ENCODE results near the gene DNAH3.
A peak's percentile ranks its signal among the peaks of the same experiment; 100 is the strongest.

The DNAH3 gene

GRCh38 chr16:20899477-20900298, 251.0 kb downstream of the DNAH3 start:
- Histone ChIP-seq H3K4me1 (ENCODE audit: insufficient read depth, low read length) (peaks cover 13% of the 10 kb centered on the region; the same call in 1 of the 2 replicates), H3K36me3 (ENCODE audit: insufficient read depth, low read depth, low read length) (peaks cover 36% of the 10 kb centered on the region), H3K9ac (ENCODE audit: low read depth, low read length) (peak overlapping the region; percentile 87), H3K27me3 (ENCODE audit: insufficient read depth, low read length) (no peaks in the 10 kb centered on the region), H3K9me3 (ENCODE audit: insufficient read depth, low read depth, low read length) (no peaks in the 10 kb centered on the region), H3K4me3 (ENCODE audit: low read length) (peak overlapping the region; percentile 93), H3K27ac (ENCODE audit: low read length) (no peak overlapping the region)

- Histone ChIP-seq H3K4me3 (ENCODE audit: low read length) (peak overlapping the region; percentile 93), H3K27me3 (ENCODE audit: insufficient read depth, low read length) (no peaks in the 10 kb centered on the region), H3K36me3 (ENCODE audit: insufficient read depth, low read depth, low read length) (peaks cover 39% of the 10 kb centered on the region), H3K9ac (ENCODE audit: low read depth, low read length) (peak overlapping the region; percentile 87; the same call in 1 of the 2 replicates), H3K4me1 (ENCODE audit: insufficient read depth, low read length) (peaks cover 13% of the 10 kb centered on the region; the same call in 1 of the 2 replicates), H3K27ac (ENCODE audit: low read length) (no peak overlapping the region), H3K9me3 (ENCODE audit: insufficient read depth, low read depth, low read length) (no peaks in the 10 kb centered on the region)
These were observed 251.6 kb downstream of the DNAH3 start for GRCh38 chr16:20899071-20899470.

- Histone ChIP-seq H3K4me3 (ENCODE audit: low read length) (no peak overlapping the region), H3K9me3 (ENCODE audit: insufficient read depth, low read depth, low read length) (no peaks in the 10 kb centered on the region), H3K27me3 (ENCODE audit: insufficient read depth, low read length) (no peaks in the 10 kb centered on the region), H3K27ac (ENCODE audit: low read length) (no peak overlapping the region), H3K36me3 (ENCODE audit: insufficient read depth, low read depth, low read length) (peaks cover 32% of the 10 kb centered on the region), H3K4me1 (ENCODE audit: insufficient read depth, low read length) (peaks cover 13% of the 10 kb centered on the region; the same call in 1 of the 2 replicates), H3K9ac (ENCODE audit: low read depth, low read length) (peak overlapping the region; percentile 34; the same call in 1 of the 2 replicates)
These were observed 252.7 kb downstream of the DNAH3 start for GRCh38 chr16:20897922-20898321.

- Histone ChIP-seq H3K36me3 (ENCODE audit: insufficient read depth, low read depth, low read length) (peaks cover 38% of the 10 kb centered on the region), H3K4me3 (ENCODE audit: low read length) (no peak overlapping the region)
These were observed 253.3 kb downstream of the DNAH3 start for GRCh38 chr16:20897253-20897897.

GRCh38 chr16:20894388-20894787, 256.3 kb downstream of the DNAH3 start:
- Histone ChIP-seq H3K4me3 (ENCODE audit: low read length) (no peak overlapping the region), H3K4me1 (ENCODE audit: insufficient read depth, low read length) (peaks cover 18% of the 10 kb centered on the region; the same call in 1 of the 2 replicates), H3K9ac (ENCODE audit: low read depth, low read length) (no peak overlapping the region), H3K27me3 (ENCODE audit: insufficient read depth, low read length) (no peaks in the 10 kb centered on the region), H3K27ac (ENCODE audit: low read length) (no peak overlapping the region), H3K36me3 (ENCODE audit: insufficient read depth, low read depth, low read length) (peaks cover 41% of the 10 kb centered on the region), H3K9me3 (ENCODE audit: insufficient read depth, low read depth, low read length) (no peaks in the 10 kb centered on the region)

More at GRCh38 chr16:20897253-20897897, 253.3 kb downstream of the DNAH3 start:
- no peaks in the 10 kb centered on the region for H3K27me3 ChIP-seq (ENCODE audit: insufficient read depth, low read length)
- peaks cover 13% of the 10 kb centered on the region; the same call in 1 of the 2 replicates for H3K4me1 ChIP-seq (ENCODE audit: insufficient read depth, low read length)
- no peak overlapping the region for H3K9ac ChIP-seq (ENCODE audit: low read depth, low read length)
- H3K9me3 ChIP-seq (ENCODE audit: insufficient read depth, low read depth, low read length): no peaks in the 10 kb centered on the region
- H3K27ac ChIP-seq (ENCODE audit: low read length): no peak overlapping the region

GRCh38 chr16:20889625-20890275, 260.9 kb downstream of the DNAH3 start:
- Histone ChIP-seq H3K9ac (ENCODE audit: low read depth, low read length) (no peak overlapping the region; the same call in 1 of the 2 replicates), H3K4me3 (ENCODE audit: low read length) (peak overlapping the region; percentile 14; the same call in 1 of the 2 replicates), H3K36me3 (ENCODE audit: insufficient read depth, low read depth, low read length) (peaks cover 12% of the 10 kb centered on the region; the same call in 1 of the 2 replicates), H3K27ac (ENCODE audit: low read length) (peak overlapping the region; percentile 1), H3K9me3 (ENCODE audit: insufficient read depth, low read depth, low read length) (no peaks in the 10 kb centered on the region), H3K4me1 (ENCODE audit: insufficient read depth, low read length) (peaks cover 11% of the 10 kb centered on the region; the same call in 1 of the 2 replicates), H3K27me3 (ENCODE audit: insufficient read depth, low read length) (no peaks in the 10 kb centered on the region)

GRCh38 chr16:20887207-20887606, 263.4 kb downstream of the DNAH3 start:
- Histone ChIP-seq H3K4me1 (ENCODE audit: insufficient read depth, low read length) (peaks cover 11% of the 10 kb centered on the region; the same call in 1 of the 2 replicates), H3K36me3 (ENCODE audit: insufficient read depth, low read depth, low read length) (peaks cover 1% of the 10 kb centered on the region; the same call in 1 of the 2 replicates)

GRCh38 chr16:20886320-20886719, 264.3 kb downstream of the DNAH3 start:
- Histone ChIP-seq H3K4me1 (ENCODE audit: insufficient read depth, low read length) (peaks cover 11% of the 10 kb centered on the region; the same call in 1 of the 2 replicates), H3K9me3 (ENCODE audit: insufficient read depth, low read depth, low read length) (no peaks in the 10 kb centered on the region), H3K9ac (ENCODE audit: low read depth, low read length) (no peak overlapping the region), H3K4me3 (ENCODE audit: low read length) (no peak overlapping the region), H3K27me3 (ENCODE audit: insufficient read depth, low read length) (no peaks in the 10 kb centered on the region), H3K36me3 (ENCODE audit: insufficient read depth, low read depth, low read length) (no peaks in the 10 kb centered on the region), H3K27ac (ENCODE audit: low read length) (no peak overlapping the region)

More at GRCh38 chr16:20887207-20887606, 263.4 kb downstream of the DNAH3 start:
- no peak overlapping the region for H3K4me3 ChIP-seq (ENCODE audit: low read length)
- H3K27ac ChIP-seq (ENCODE audit: low read length): no peak overlapping the region
- H3K9ac ChIP-seq (ENCODE audit: low read depth, low read length): no peak overlapping the region
- no peaks in the 10 kb centered on the region for H3K27me3 ChIP-seq (ENCODE audit: insufficient read depth, low read length)
- no peaks in the 10 kb centered on the region for H3K9me3 ChIP-seq (ENCODE audit: insufficient read depth, low read depth, low read length)

- no peak overlapping the region for H3K9ac ChIP-seq (ENCODE audit: low read depth, low read length)
- H3K36me3 ChIP-seq (ENCODE audit: insufficient read depth, low read depth, low read length): no peaks in the 10 kb centered on the region
- no peaks in the 10 kb centered on the region for H3K27me3 ChIP-seq (ENCODE audit: insufficient read depth, low read length)
- no peaks in the 10 kb centered on the region for H3K9me3 ChIP-seq (ENCODE audit: insufficient read depth, low read depth, low read length)
- no peak overlapping the region for H3K27ac ChIP-seq (ENCODE audit: low read length)
- peaks cover 6% of the 10 kb centered on the region; the same call in 1 of the 2 replicates for H3K4me1 ChIP-seq (ENCODE audit: insufficient read depth, low read length)
- H3K4me3 ChIP-seq (ENCODE audit: low read length): no peak overlapping the region
These were observed 266.4 kb downstream of the DNAH3 start for GRCh38 chr16:20884240-20884556.

- H3K4me3 ChIP-seq (ENCODE audit: low read length): no peak overlapping the region
- H3K9ac ChIP-seq (ENCODE audit: low read depth, low read length): no peak overlapping the region
- no peaks in the 10 kb centered on the region for H3K36me3 ChIP-seq (ENCODE audit: insufficient read depth, low read depth, low read length)
- 0 out of 2 replicates have a peak, but pooled peaks cover 5% of the 10 kb centered on the region for H3K4me1 ChIP-seq (ENCODE audit: insufficient read depth, low read length)
- no peaks in the 10 kb centered on the region for H3K9me3 ChIP-seq (ENCODE audit: insufficient read depth, low read depth, low read length)
- no peak overlapping the region for H3K27ac ChIP-seq (ENCODE audit: low read length)
- H3K27me3 ChIP-seq (ENCODE audit: insufficient read depth, low read length): no peaks in the 10 kb centered on the region
These were observed 266.9 kb downstream of the DNAH3 start for GRCh38 chr16:20883554-20884239.
